ENCODE measurements around the gene MT1M. TPM values are rescaled to one million over a fixed set of nuclear protein-coding genes. Genes with fewer than 3 reads are reported as not detected.

The MT1M gene
- total RNA-seq, 1 experiment from 2014 or later: 0.39 TPM

DNA sequence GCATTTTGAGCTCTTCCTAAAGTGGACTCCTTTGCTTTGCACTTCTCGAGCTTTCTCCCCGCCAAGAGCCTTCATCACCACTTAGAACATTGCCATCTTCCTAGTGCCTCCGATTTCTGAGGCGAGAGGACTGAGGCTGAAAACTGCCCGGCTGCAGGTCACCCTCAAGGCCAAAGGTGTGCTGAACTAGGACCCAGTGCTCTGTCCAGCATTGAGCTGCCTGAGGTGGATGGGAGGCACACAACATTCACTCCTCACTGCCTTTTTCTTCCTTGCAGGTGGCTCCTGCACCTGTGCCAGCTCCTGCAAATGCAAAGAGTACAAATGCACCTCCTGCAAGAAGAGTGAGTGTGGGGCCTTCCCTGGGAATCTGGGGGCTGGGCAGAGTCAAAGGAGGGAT, 11.4 kb downstream of the MT1M start:
- intact Hi-C loops (cut with micrococcal nuclease): no loop called here
- H3K4me2 ChIP-seq (ENCODE audit: low read length): peak overlapping the region; percentile 72
- no TSS peak for BruUV-seq (replicated peaks)

DNA sequence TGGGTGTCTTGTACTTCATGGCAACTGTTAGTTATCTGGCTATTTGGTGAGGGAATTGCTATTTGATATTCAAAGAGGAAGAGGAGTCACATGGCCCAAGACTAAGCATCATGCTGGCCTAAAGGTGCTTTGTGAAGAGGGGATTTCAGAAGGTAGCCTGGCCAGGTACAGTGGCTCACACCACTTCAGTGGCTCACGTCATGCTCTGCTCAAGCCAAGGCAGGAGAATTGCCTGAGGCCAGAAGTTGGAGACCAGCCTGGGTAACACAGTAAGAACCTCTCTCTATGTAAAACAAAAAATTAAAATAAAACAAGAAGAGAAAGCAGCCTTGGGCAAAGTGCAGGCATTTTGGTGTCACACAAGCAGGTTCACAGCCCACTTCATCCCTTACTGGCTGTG, 12.9 kb downstream of the MT1M start:
- no peak overlapping the region for H2AFZ ChIP-seq (ENCODE audit: low read depth, low read length, poor library complexity, severe bottlenecking)
- no TSS peak for BruUV-seq (replicated peaks)
- no peak overlapping the region for H3K4me3 ChIP-seq (replicated peaks in 1 of 2; ENCODE audit: low read depth in 1 of 2, low read length in 2 of 2)
- H3K9ac ChIP-seq (ENCODE audit: low read length): no peak overlapping the region
- no peak overlapping the region for H3K4me2 ChIP-seq (ENCODE audit: low read length)
- no peaks in the 10 kb centered on the region for H3K27me3 ChIP-seq (ENCODE audit: insufficient read depth, low read length)
- no peaks in the 10 kb centered on the region for H3K9me3 ChIP-seq (ENCODE audit: control insufficient read depth in 1 of 2, insufficient read depth in 1 of 2, low read depth in 1 of 2, low read length in 2 of 2)
- RAD21 ChIA-PET (ENCODE audit: low non-redundant PET in 1 of 2, low total read pairs in 2 of 2, uncharacterized antibody in 2 of 2, unreplicated experiment in 2 of 2): no interaction called here
- no peak for ATAC-seq
- intact Hi-C loops (cut with micrococcal nuclease): no loop called here
- DNase-seq (ENCODE audit: low read depth, low spot score): no peak
- no peaks in the 10 kb centered on the region for H3K36me3 ChIP-seq (ENCODE audit: control insufficient read depth in 1 of 2, insufficient read depth in 2 of 2, low read length in 2 of 2)
- no peaks in the 10 kb centered on the region for H3K79me2 ChIP-seq (ENCODE audit: insufficient read depth, low read length)
- H3K27ac ChIP-seq (ENCODE audit: low read depth, low read length): no peak overlapping the region
- H4K20me1 ChIP-seq (ENCODE audit: insufficient read depth): no peaks in the 10 kb centered on the region
- H3K4me1 ChIP-seq (ENCODE audit: control insufficient read depth in 1 of 2, insufficient read depth in 2 of 2, low read length in 2 of 2): peaks cover 11 to 21% of the 10 kb centered on the region in 2 experiments
- CTCF ChIA-PET: no interaction called here
- H3K9me2 ChIP-seq (ENCODE audit: insufficient read depth): no peaks in the 10 kb centered on the region
- POLR2A ChIA-PET: no interaction called here
- TF ChIP-seq FOSL1 (IDR thresholded peaks at IDR 0.05; ENCODE audit: low read depth): no peak
- TF ChIP-seq, protein P1, sequence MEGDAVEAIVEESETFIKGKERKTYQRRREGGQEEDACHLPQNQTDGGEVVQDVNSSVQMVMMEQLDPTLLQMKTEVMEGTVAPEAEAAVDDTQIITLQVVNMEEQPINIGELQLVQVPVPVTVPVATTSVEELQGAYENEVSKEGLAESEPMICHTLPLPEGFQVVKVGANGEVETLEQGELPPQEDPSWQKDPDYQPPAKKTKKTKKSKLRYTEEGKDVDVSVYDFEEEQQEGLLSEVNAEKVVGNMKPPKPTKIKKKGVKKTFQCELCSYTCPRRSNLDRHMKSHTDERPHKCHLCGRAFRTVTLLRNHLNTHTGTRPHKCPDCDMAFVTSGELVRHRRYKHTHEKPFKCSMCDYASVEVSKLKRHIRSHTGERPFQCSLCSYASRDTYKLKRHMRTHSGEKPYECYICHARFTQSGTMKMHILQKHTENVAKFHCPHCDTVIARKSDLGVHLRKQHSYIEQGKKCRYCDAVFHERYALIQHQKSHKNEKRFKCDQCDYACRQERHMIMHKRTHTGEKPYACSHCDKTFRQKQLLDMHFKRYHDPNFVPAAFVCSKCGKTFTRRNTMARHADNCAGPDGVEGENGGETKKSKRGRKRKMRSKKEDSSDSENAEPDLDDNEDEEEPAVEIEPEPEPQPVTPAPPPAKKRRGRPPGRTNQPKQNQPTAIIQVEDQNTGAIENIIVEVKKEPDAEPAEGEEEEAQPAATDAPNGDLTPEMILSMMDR (IDR thresholded peaks at IDR 0.05 in 2 of 3, conservative IDR thresholded peaks at IDR 0.05 in 1 of 3; ENCODE audit: borderline replicate concordance in 1 of 3, insufficient read depth in 1 of 3, low read depth in 2 of 3, low read length in 2 of 3): no peak
- TF ChIP-seq SRF (IDR thresholded peaks at IDR 0.05; ENCODE audit: low read depth): no peak
- no peak for TF ChIP-seq ZFX (IDR thresholded peaks at IDR 0.05)
- TF ChIP-seq ELF1 (IDR thresholded peaks at IDR 0.05; ENCODE audit: borderline replicate concordance, low read depth): no peak
- TF ChIP-seq JUND (IDR thresholded peaks at IDR 0.05): no peak
- TF ChIP-seq SIN3A (IDR thresholded peaks at IDR 0.05; ENCODE audit: low read depth): no peak
- no peak for TF ChIP-seq REST (IDR thresholded peaks at IDR 0.05; ENCODE audit: low read depth)
- TF ChIP-seq EZH2phosphoT487 (IDR thresholded peaks at IDR 0.05; ENCODE audit: borderline replicate concordance): no peak
- TF ChIP-seq ZNF274 (IDR thresholded peaks at IDR 0.05; ENCODE audit: low read depth, low read length): no peak
- no peak for TF ChIP-seq TCF7L2 (IDR thresholded peaks at IDR 0.05; ENCODE audit: borderline replicate concordance, extremely low read depth, insufficient read depth, insufficient read length)
- no peak for TF ChIP-seq POLR2AphosphoS5 (IDR thresholded peaks at IDR 0.05; ENCODE audit: low read depth, low read length)

More for the DNA sequence above, 11.4 kb downstream of the MT1M start:
- H2AFZ ChIP-seq (ENCODE audit: low read depth, low read length, poor library complexity, severe bottlenecking): peak overlapping the region; percentile 46
- H3K27me3 ChIP-seq (ENCODE audit: insufficient read depth, low read length): no peaks in the 10 kb centered on the region
- H3K9ac ChIP-seq (ENCODE audit: low read length): peak overlapping the region; percentile 43; the same call in 1 of the 2 replicates
- H3K36me3 ChIP-seq (ENCODE audit: control insufficient read depth in 1 of 2, insufficient read depth in 2 of 2, low read length in 2 of 2): no peaks in the 10 kb centered on the region
- POLR2A ChIA-PET: interaction anchor here (0.8 to 2.8 kb wide), 8 partner anchors 9 to 35 kb away, joined by 3 to 47 read pairs (median 4); partner anchors contain the start of genes MT1E and MT2A
- no peaks in the 10 kb centered on the region for H3K79me2 ChIP-seq (ENCODE audit: insufficient read depth, low read length)
- no peaks in the 10 kb centered on the region for H4K20me1 ChIP-seq (ENCODE audit: insufficient read depth)
- TF ChIP-seq POLR2A (IDR thresholded peaks at IDR 0.05; ENCODE audit: borderline replicate concordance, extremely low read depth, insufficient read depth, insufficient read length): no peak
- no peak for TF ChIP-seq TCF7L2 (IDR thresholded peaks at IDR 0.05; ENCODE audit: borderline replicate concordance, extremely low read depth, insufficient read depth, insufficient read length)
- TF ChIP-seq EZH2phosphoT487 (IDR thresholded peaks at IDR 0.05; ENCODE audit: borderline replicate concordance): no peak
- H3K27ac ChIP-seq (ENCODE audit: low read depth, low read length): no peak overlapping the region
- H3K9me3 ChIP-seq (ENCODE audit: control insufficient read depth in 1 of 2, insufficient read depth in 1 of 2, low read depth in 1 of 2, low read length in 2 of 2): no peaks in the 10 kb centered on the region
- H3K9me2 ChIP-seq (ENCODE audit: insufficient read depth): no peaks in the 10 kb centered on the region
- no peak for DNase-seq (ENCODE audit: low read depth, low spot score)
- RAD21 ChIA-PET (ENCODE audit: low non-redundant PET in 1 of 2, low total read pairs in 2 of 2, uncharacterized antibody in 2 of 2, unreplicated experiment in 2 of 2): interaction anchor here (0.8 to 1.1 kb wide), 2 partner anchors 17 to 58 kb away, joined by 4 to 5 read pairs; no protein-coding TSS in a partner anchor
- CTCF ChIA-PET: interaction anchor here (0.6 to 2.4 kb wide), 8 partner anchors 13 to 1565 kb away, joined by 3 to 11 read pairs (median 3); no protein-coding TSS in a partner anchor
- peaks cover 11 to 21% of the 10 kb centered on the region in 2 experiments for H3K4me1 ChIP-seq (ENCODE audit: control insufficient read depth in 1 of 2, insufficient read depth in 2 of 2, low read length in 2 of 2)
- no peak for ATAC-seq
- H3K4me3 ChIP-seq (replicated peaks in 1 of 2; ENCODE audit: low read depth in 1 of 2, low read length in 2 of 2): peak overlapping the region; percentile 17 to 46
